B cell (primary cell): ENCODE data around the gene OR9Q1. TPM values are rescaled to one million over a fixed set of nuclear protein-coding genes. Genes with fewer than 3 reads are reported as not detected.

Experiments used
- ATAC-seq: fragments of 200-7000 bp; cut with Tn5 transposase; one replicate; pipeline ENCODE4 v1.10.0; 2021; ENCODE audit warnings: low read depth, mild to moderate bottlenecking, moderate number of reproducible peaks, moderate library complexity
- CTCF ChIA-PET: fragments of 350-600 bp; sonication (Branson Sonifier 250); formaldehyde crosslinking; loops from one replicate; lab custom pipeline; 2021; ENCODE audit warnings: antibody characterized with exemption, inconsistent platforms; lab: Charles Lee
- POLR2A ChIA-PET: fragments of 350-600 bp; sonication (Branson Sonifier 250); formaldehyde crosslinking; loops from one replicate; lab custom pipeline; 2021; ENCODE audit warnings: antibody characterized with exemption; lab: Charles Lee
- DNase-seq: peaks from one replicate; pipeline ENCODE4 v3.0.0; 2013
- H2AFZ ChIP-seq: 2 replicates; pipeline ENCODE4 v1.6.1; 2012; ENCODE audit warnings: mild to moderate bottlenecking, low read depth, low read length; ENCODE audit not compliant: insufficient read depth, poor library complexity, severe bottlenecking
- H3K27ac ChIP-seq, 2 donors: 1 replicate in 1 of 2; 2 replicates in 1 of 2; pipeline ENCODE4 v1.5.1; 2012 to 2013; ENCODE audit warnings: low read length in 2 of 2, mild to moderate bottlenecking in 2 of 2, moderate library complexity in 1 of 2
- H3K27me3 ChIP-seq, 4 experiments: fragments of 200-600 bp in 1 of 4; sonication (generic) in 1 of 4; replicated peaks in 1 of 4; 1 replicate in 2 of 4; 2 replicates in 2 of 4; pipeline versions ENCODE4 v1.6.1 to v1.7.0; 2013 to 2016; ENCODE audit warnings: low read length in 3 of 4, mild to moderate bottlenecking in 2 of 4, mixed read lengths in 1 of 4, moderate library complexity in 1 of 4; ENCODE audit not compliant: insufficient read depth in 4 of 4, control insufficient read depth in 3 of 4; ENCODE audit errors: control extremely low read depth in 1 of 4
- H3K36me3 ChIP-seq, 2 experiments: replicated peaks in 1 of 2; 1 replicate in 1 of 2; 2 replicates in 1 of 2; pipeline versions ENCODE4 v1.6.1 to v1.7.1; 2013; ENCODE audit warnings: low read length in 1 of 2; ENCODE audit not compliant: insufficient read depth in 2 of 2, control insufficient read depth in 1 of 2; ENCODE audit errors: control extremely low read depth in 1 of 2, extremely low read depth in 1 of 2
- H3K4me1 ChIP-seq, 2 donors: fragments of 200-600 bp in 1 of 2; sonication (generic) in 1 of 2; 1 replicate in 1 of 2; 2 replicates in 1 of 2; pipeline versions ENCODE4 v1.5.1 to v1.6.1; 2013 to 2017; ENCODE audit warnings: low read length in 2 of 2; ENCODE audit not compliant: control insufficient read depth in 2 of 2, insufficient read depth in 2 of 2
- H3K4me2 ChIP-seq: replicated peaks from 2 replicates; pipeline ENCODE3; 2012; ENCODE audit warnings: mild to moderate bottlenecking, low read depth, low read length; ENCODE audit not compliant: poor library complexity, severe bottlenecking
- H3K4me3 ChIP-seq, 5 experiments: fragments of 200-600 bp in 1 of 5; sonication (generic) in 1 of 5; 1 replicate in 3 of 5; 2 replicates in 2 of 5; pipeline versions ENCODE4 v1.5.1 to v1.7.0; 2011 to 2016; ENCODE audit warnings: low read length in 4 of 5, mild to moderate bottlenecking in 4 of 5, low read depth in 2 of 5, control low read depth in 1 of 5, moderate library complexity in 1 of 5; ENCODE audit not compliant: insufficient read depth in 1 of 5; ENCODE audit errors: control extremely low read depth in 1 of 5, extremely low read depth in 1 of 5
- H3K79me2 ChIP-seq: fragments of 200-600 bp; sonication (generic); one replicate; pipeline ENCODE4 v1.6.0; 2016; ENCODE audit warnings: low read length; ENCODE audit not compliant: control insufficient read depth, insufficient read depth
- H3K9ac ChIP-seq: fragments of 200-600 bp; sonication (generic); 2 replicates; pipeline ENCODE4 v1.6.1; 2017; ENCODE audit warnings: mild to moderate bottlenecking, low read length, moderate library complexity
- H3K9me3 ChIP-seq, 3 donors: one replicate each; pipeline versions ENCODE4 v1.6.1 to v1.7.1; 2013; ENCODE audit warnings: low read length in 2 of 3; ENCODE audit not compliant: control insufficient read depth in 2 of 3, insufficient read depth in 1 of 3; ENCODE audit errors: control extremely low read depth in 1 of 3
- H4K20me1 ChIP-seq: 2 replicates; pipeline ENCODE4 v1.6.0; 2012; ENCODE audit warnings: mild to moderate bottlenecking, low read length; ENCODE audit not compliant: insufficient read depth, control insufficient read depth, poor library complexity, severe bottlenecking
- H3K27ac Mint-ChIP-seq: one replicate; pipeline ENCODE4 v1.8.0; 2021; ENCODE audit warnings: mixed read lengths
- H3K27me3 Mint-ChIP-seq: one replicate; pipeline ENCODE4 v1.8.0; 2021; ENCODE audit warnings: mixed read lengths
- H3K4me1 Mint-ChIP-seq: one replicate; pipeline ENCODE4 v1.8.0; 2021; ENCODE audit warnings: mixed read lengths
- H3K4me3 Mint-ChIP-seq: one replicate; pipeline ENCODE4 v1.8.0; 2021; ENCODE audit warnings: mixed read lengths
- H3K9me3 Mint-ChIP-seq: one replicate; pipeline ENCODE4 v1.8.0; 2022; ENCODE audit warnings: mixed read lengths; ENCODE audit not compliant: insufficient read depth
- CTCF ChIP-seq: fragments of 200-600 bp; IDR thresholded peaks from one replicate; pipeline ENCODE4 v1.8.0; 2022; ENCODE audit warnings: antibody characterized with exemption, mild to moderate bottlenecking
- EZH2 ChIP-seq: IDR thresholded peaks from 2 replicates; pipeline ENCODE4 v1.6.1; 2012; ENCODE audit warnings: borderline replicate concordance, low read depth, mild to moderate bottlenecking, moderate library complexity, low read length; ENCODE audit not compliant: insufficient read depth, poor library complexity, severe bottlenecking
- WGBS: methylation state at CpG from one replicate; pipeline ENCODE4 v1.1.5; 2013; ENCODE audit warnings: missing lambda C conversion rate; ENCODE audit not compliant: insufficient coverage; 5-methylcytosine and 5-hydroxymethylcytosine counted together
- intact Hi-C: fragments of 100-400 bp; cut with micrococcal nuclease; formaldehyde crosslinking; loops from one replicate; pipeline ENCODE4 v1.10.0; 2022
- polyA plus RNA-seq: library from polyadenylated mRNA; depleted of rRNA; stranded (reverse); fragments of >200 nt; gene quantifications from 2 replicates; pipeline ENCODE4 v1.2.3, GENCODE V29; 2012
- total RNA-seq, 2 donors: library from RNA; stranded (reverse); fragments of 120-200 nt in 1 of 2; gene quantifications; 1 replicate in 1 of 2; 2 replicates in 1 of 2; pipeline versions ENCODE4 v1.2.3 to v1.2.4, GENCODE V29; 2013 to 2022

The OR9Q1 gene
- total and polyA plus RNA-seq, 2 donors (not counting 1 experiment from before 2014, with no cell fraction given): not detected

DNA sequence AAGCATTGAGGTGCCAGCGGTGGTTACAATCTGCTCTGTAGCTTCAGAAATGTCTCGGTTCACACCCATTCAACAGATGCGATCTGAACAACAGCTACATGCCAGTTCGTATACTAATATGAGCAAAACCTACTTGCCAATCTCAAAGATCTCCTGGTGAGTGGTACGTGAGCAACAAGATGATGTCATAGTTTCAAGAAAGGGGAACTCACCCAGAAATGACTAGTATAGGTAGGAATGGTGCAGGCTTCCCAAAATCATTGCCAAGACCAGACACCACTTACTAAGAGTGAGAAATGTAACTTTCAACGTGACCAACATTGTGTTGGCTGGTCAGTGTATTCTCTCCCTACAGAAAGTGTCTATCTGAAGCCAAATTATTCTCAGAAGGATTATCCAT, 38.1 kb downstream of the OR9Q1 start:
- Histone ChIP-seq H3K36me3 (no peaks in the 10 kb centered on the region), H3K4me2 (no peak overlapping the region), H3K9ac (no peak overlapping the region), H4K20me1 (no peaks in the 10 kb centered on the region), H3K4me3 (no peak overlapping the region), H3K4me1 (no peaks in the 10 kb centered on the region), H2AFZ (no peak overlapping the region), H3K27ac (no peak overlapping the region), H3K27me3 (peaks cover 0 to 3% (median 0%) of the 10 kb centered on the region in 4 experiments), H3K79me2 (no peaks in the 10 kb centered on the region), H3K9me3 (no peaks in the 10 kb centered on the region)
- H3K27me3 Mint-ChIP-seq: peaks cover 16% of the 10 kb centered on the region
- ATAC-seq: no peak
- ChIA-PET POLR2A (no interaction called here), CTCF (no interaction called here)
- no peak overlapping the region for H3K4me3 Mint-ChIP-seq
- WGBS: 0% methylated on average over 1 of the region's 6 CpGs
- no peak overlapping the region for H3K27ac Mint-ChIP-seq
- no peaks in the 10 kb centered on the region for H3K9me3 Mint-ChIP-seq
- TF ChIP-seq EZH2 (no peak), CTCF (no peak)
- no peaks in the 10 kb centered on the region for H3K4me1 Mint-ChIP-seq
- intact Hi-C loops: no loop called here
- no peak for DNase-seq

- no peak for DNase-seq
- no peak overlapping the region for H3K9ac ChIP-seq
- H3K4me1 ChIP-seq: no peaks in the 10 kb centered on the region
- no peak overlapping the region for H3K4me2 ChIP-seq
- intact Hi-C loops: no loop called here
- H3K4me3 ChIP-seq: no peak overlapping the region
- H3K9me3 ChIP-seq: no peaks in the 10 kb centered on the region
- H3K79me2 ChIP-seq: no peaks in the 10 kb centered on the region
- H4K20me1 ChIP-seq: no peaks in the 10 kb centered on the region
- TF ChIP-seq CTCF (no peak), EZH2 (no peak)
- no peak overlapping the region for H2AFZ ChIP-seq
- no peak overlapping the region for H3K27ac Mint-ChIP-seq
- POLR2A ChIA-PET: no interaction called here
- H3K27ac ChIP-seq: no peak overlapping the region
- H3K27me3 Mint-ChIP-seq: peaks cover 6% of the 10 kb centered on the region
- CTCF ChIA-PET: no interaction called here
- H3K27me3 ChIP-seq: no peaks in the 10 kb centered on the region
- no peak for ATAC-seq
- no peaks in the 10 kb centered on the region for H3K9me3 Mint-ChIP-seq
- no peaks in the 10 kb centered on the region for H3K4me1 Mint-ChIP-seq
- no peaks in the 10 kb centered on the region for H3K36me3 ChIP-seq
- 83% methylated on average over 4 of the region's 5 CpGs for WGBS
- no peak overlapping the region for H3K4me3 Mint-ChIP-seq
Observed at GRCh38 chr11:58067685-58068084, 44.0 kb downstream of the OR9Q1 start.
